ENCODE results near the gene CMPK2. TPM values are rescaled to one million over a fixed set of nuclear protein-coding genes. Genes with fewer than 3 reads are reported as not detected.

CMPK2 gene
- polyA plus RNA-seq, 1 of the 3 experiments (the other 2 are of a cell fraction): 1.1 TPM

GRCh38 chr2:6828299-6828584, 37.5 kb downstream of the CMPK2 start:
- no peaks in the 10 kb centered on the region for H3K9me2 ChIP-seq
- peak overlapping the region in 1 of 2 experiments; percentile 25; a peak in 1 of 4 replicates for H3K27ac ChIP-seq (ENCODE audit: low read depth in 2 of 2, low read length in 1 of 2)
- no peak overlapping the region; a peak in 1 of 4 replicates for H3K4me3 ChIP-seq (ENCODE audit: low read depth in 2 of 2, low read length in 1 of 2)
- peak overlapping the region; percentile 52; the same call in 1 of the 2 replicates for H2AFZ ChIP-seq (ENCODE audit: low read depth)
- no peaks in the 10 kb centered on the region for H3K79me2 ChIP-seq (ENCODE audit: insufficient read depth)
- no peaks in the 10 kb centered on the region for H3K27me3 ChIP-seq (ENCODE audit: insufficient read depth)
- POLR2A ChIA-PET: no interaction called here
- DNase-seq: peak; percentile 54
- H3K9me3 ChIP-seq: peaks cover 11% of the 10 kb centered on the region; the same call in 1 of the 2 replicates
- TF ChIP-seq TCF12 (IDR thresholded peaks at IDR 0.05): no peak
- peak; percentile 83 for TF ChIP-seq RAD21 (IDR thresholded peaks at IDR 0.05; ENCODE audit: low read length)
- peak; percentile 76 for TF ChIP-seq CTCF (IDR thresholded peaks at IDR 0.05)
- TF ChIP-seq TAF1 (IDR thresholded peaks at IDR 0.05; ENCODE audit: borderline replicate concordance, low read depth, low read length): no peak
- peak; percentile 30; the same call in 1 of the 2 replicates for TF ChIP-seq SMC3 (IDR thresholded peaks at IDR 0.05; ENCODE audit: low read depth, low read length)
- no peak for TF ChIP-seq YY1 (IDR thresholded peaks at IDR 0.05; ENCODE audit: low read depth)
- CTCF ChIA-PET: interaction anchor here (0.8 to 2.1 kb wide), 4 partner anchors 31 to 94 kb away, joined by 3 to 6 read pairs (median 4); partner anchors contain the start of gene CMPK2
- WGBS (ENCODE audit: low lambda C conversion rate): 6% methylated on average over 2 of the region's 2 CpGs
- no peak overlapping the region for H3K4me2 ChIP-seq
- H3K4me1 ChIP-seq (ENCODE audit: control insufficient read depth in 1 of 2, insufficient read depth in 2 of 2, low read depth in 1 of 2, low read length in 1 of 2): peaks cover 3% of the 10 kb centered on the region in 2 experiments; a peak in 3 of 4 replicates
- no peaks in the 10 kb centered on the region for H3F3A ChIP-seq (replicated peaks; ENCODE audit: insufficient read depth)
- H4K20me1 ChIP-seq (ENCODE audit: insufficient read depth): no peaks in the 10 kb centered on the region
- no peaks in the 10 kb centered on the region for H3K36me3 ChIP-seq (replicated peaks in 1 of 2; ENCODE audit: control insufficient read depth in 1 of 2, insufficient read depth in 2 of 2, low read length in 1 of 2)
- no peak overlapping the region for H3K9ac ChIP-seq

GRCh38 chr2:6827566-6828298, 38.0 kb downstream of the CMPK2 start:
- no peak overlapping the region; a peak in 1 of 4 replicates for H3K4me3 ChIP-seq (ENCODE audit: low read depth in 2 of 2, low read length in 1 of 2)
- 78% methylated on average over 5 of the region's 5 CpGs for WGBS (ENCODE audit: low lambda C conversion rate)
- H3K79me2 ChIP-seq (ENCODE audit: insufficient read depth): no peaks in the 10 kb centered on the region
- H3K4me1 ChIP-seq (ENCODE audit: control insufficient read depth in 1 of 2, insufficient read depth in 2 of 2, low read depth in 1 of 2, low read length in 1 of 2): peaks cover 3% of the 10 kb centered on the region in 2 experiments; a peak in 3 of 4 replicates
- H4K20me1 ChIP-seq (ENCODE audit: insufficient read depth): no peaks in the 10 kb centered on the region
- ChIA-PET POLR2A (no interaction called here), CTCF (interaction anchor here (0.7 to 2.1 kb wide), 6 partner anchors 19 to 409 kb away, joined by 3 to 6 read pairs (median 4); partner anchors contain the start of gene CMPK2)
- H2AFZ ChIP-seq (ENCODE audit: low read depth): peak overlapping the region; percentile 52; the same call in 1 of the 2 replicates
- no peaks in the 10 kb centered on the region for H3K36me3 ChIP-seq (replicated peaks in 1 of 2; ENCODE audit: control insufficient read depth in 1 of 2, insufficient read depth in 2 of 2, low read length in 1 of 2)
- TF ChIP-seq GABPA (IDR thresholded peaks at IDR 0.05; ENCODE audit: low read depth) (no peak), FOXJ3 (CRISPR knock-in tag; IDR thresholded peaks at IDR 0.05) (no peak), RXRA (IDR thresholded peaks at IDR 0.05; ENCODE audit: borderline replicate concordance, low read depth) (no peak), POLR2AphosphoS5 (IDR thresholded peaks at IDR 0.05; ENCODE audit: low read depth, low read length) (no peak), SMC3 (IDR thresholded peaks at IDR 0.05; ENCODE audit: low read depth, low read length) (no peak), RAD21 (IDR thresholded peaks at IDR 0.05; ENCODE audit: low read length) (no peak), USF2 (IDR thresholded peaks at IDR 0.05; ENCODE audit: borderline replicate concordance, low read depth, low read length) (no peak), RFX5 (IDR thresholded peaks at IDR 0.05; ENCODE audit: low read length) (no peak), CHD2 (IDR thresholded peaks at IDR 0.05; ENCODE audit: low read length, partially characterized antibody) (no peak), MXI1 (IDR thresholded peaks at IDR 0.05; ENCODE audit: low read depth, low read length) (no peak), PBX3 (IDR thresholded peaks at IDR 0.05) (no peak), TAF1 (IDR thresholded peaks at IDR 0.05; ENCODE audit: borderline replicate concordance, low read depth, low read length) (no peak), EZH2phosphoT487 (IDR thresholded peaks at IDR 0.05; ENCODE audit: borderline replicate concordance, low read depth) (no peak), MEF2A (IDR thresholded peaks at IDR 0.05; ENCODE audit: borderline replicate concordance, low read depth) (no peak), CTCF (IDR thresholded peaks at IDR 0.05) (no peak), NFIC (IDR thresholded peaks at IDR 0.05; ENCODE audit: borderline replicate concordance) (no peak), ELF1 (IDR thresholded peaks at IDR 0.05) (no peak), FOXM1 (IDR thresholded peaks at IDR 0.05; ENCODE audit: low read depth) (no peak), EP300 (IDR thresholded peaks at IDR 0.05; ENCODE audit: borderline replicate concordance in 1 of 2, low read depth in 1 of 2, low read length in 1 of 2) (no peak)
- no peaks in the 10 kb centered on the region for H3K9me2 ChIP-seq
- no peaks in the 10 kb centered on the region for H3F3A ChIP-seq (replicated peaks; ENCODE audit: insufficient read depth)
- H3K9ac ChIP-seq: no peak overlapping the region
- peaks cover 11% of the 10 kb centered on the region; the same call in 1 of the 2 replicates for H3K9me3 ChIP-seq
- no peak for DNase-seq
- no peaks in the 10 kb centered on the region for H3K27me3 ChIP-seq (ENCODE audit: insufficient read depth)
- H3K4me2 ChIP-seq: no peak overlapping the region
- H3K27ac ChIP-seq (ENCODE audit: low read depth in 2 of 2, low read length in 1 of 2): peak overlapping the region in 1 of 2 experiments; percentile 83; a peak in 2 of 4 replicates

Measured in SK-N-SH (cell line).